ENCODE data around the gene UBL4A. TPM values are rescaled to one million over a fixed set of nuclear protein-coding genes. Genes with fewer than 3 reads are reported as not detected.

Gene UBL4A
- total RNA-seq, 1 donor from 2014 or later = 20.9 TPM

DNA sequence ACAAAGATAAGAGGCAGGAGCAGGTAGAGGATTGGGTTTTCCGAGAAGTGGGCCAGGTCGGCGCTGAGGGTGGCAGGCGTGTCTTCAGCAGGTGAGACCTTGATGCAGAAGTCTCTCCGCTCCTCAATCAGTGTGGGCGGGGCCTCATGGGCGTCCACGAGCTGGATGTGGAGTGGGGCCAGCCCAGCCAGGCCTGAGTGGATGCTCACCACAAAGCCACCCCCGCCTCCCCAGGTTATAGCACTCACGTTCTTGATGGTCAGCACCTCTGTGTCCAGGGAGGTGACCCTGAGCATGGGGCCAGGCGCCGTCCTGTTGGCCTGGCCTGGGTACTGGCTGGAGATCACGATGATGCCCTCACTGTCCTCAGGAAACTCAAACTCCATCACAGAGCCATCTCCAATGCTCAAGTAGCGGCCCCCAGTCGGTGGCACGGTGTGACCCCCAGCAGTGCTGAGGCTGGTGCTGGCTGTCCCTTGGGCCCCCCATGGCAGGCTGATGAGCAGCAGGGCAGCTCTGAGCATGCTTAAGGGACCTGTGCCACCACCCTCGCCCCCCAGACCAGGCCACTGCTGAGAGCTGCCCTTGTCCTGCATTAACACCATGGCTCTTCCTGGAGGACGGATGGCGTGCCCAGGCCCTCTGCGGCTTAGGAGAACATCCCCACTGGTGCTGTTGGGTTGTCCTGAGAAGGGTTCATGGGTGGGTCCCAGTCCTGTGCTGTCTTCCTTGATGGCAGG lies 2.1 kb upstream of the UBL4A start:
- CTCF ChIA-PET = no interaction called here
- POLR2A ChIA-PET = interaction anchor here (1.0 to 2.4 kb wide), 4 partner anchors 9 to 78 kb away, joined by 3 to 18 read pairs (median 8); partner anchors contain the start of genes DNASE1L1, LAGE3, PLXNA3 and TAFAZZIN
- no peak overlapping the region for H3K4me3 Mint-ChIP-seq
- H3K27ac Mint-ChIP-seq = no peak overlapping the region
- H3K36me3 Mint-ChIP-seq (ENCODE audit: low read depth) = peaks cover 7% of the 10 kb centered on the region
- ATAC-seq (ENCODE audit: low read depth) (no peak), DNase-seq (no peak)
- intact Hi-C loops (cut with micrococcal nuclease) = no loop called here
- H3K9me3 Mint-ChIP-seq = no peaks in the 10 kb centered on the region
- no peaks in the 10 kb centered on the region for H3K27me3 Mint-ChIP-seq
- TF ChIP-seq, protein P1, sequence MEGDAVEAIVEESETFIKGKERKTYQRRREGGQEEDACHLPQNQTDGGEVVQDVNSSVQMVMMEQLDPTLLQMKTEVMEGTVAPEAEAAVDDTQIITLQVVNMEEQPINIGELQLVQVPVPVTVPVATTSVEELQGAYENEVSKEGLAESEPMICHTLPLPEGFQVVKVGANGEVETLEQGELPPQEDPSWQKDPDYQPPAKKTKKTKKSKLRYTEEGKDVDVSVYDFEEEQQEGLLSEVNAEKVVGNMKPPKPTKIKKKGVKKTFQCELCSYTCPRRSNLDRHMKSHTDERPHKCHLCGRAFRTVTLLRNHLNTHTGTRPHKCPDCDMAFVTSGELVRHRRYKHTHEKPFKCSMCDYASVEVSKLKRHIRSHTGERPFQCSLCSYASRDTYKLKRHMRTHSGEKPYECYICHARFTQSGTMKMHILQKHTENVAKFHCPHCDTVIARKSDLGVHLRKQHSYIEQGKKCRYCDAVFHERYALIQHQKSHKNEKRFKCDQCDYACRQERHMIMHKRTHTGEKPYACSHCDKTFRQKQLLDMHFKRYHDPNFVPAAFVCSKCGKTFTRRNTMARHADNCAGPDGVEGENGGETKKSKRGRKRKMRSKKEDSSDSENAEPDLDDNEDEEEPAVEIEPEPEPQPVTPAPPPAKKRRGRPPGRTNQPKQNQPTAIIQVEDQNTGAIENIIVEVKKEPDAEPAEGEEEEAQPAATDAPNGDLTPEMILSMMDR (IDR thresholded peaks at IDR 0.05) = no peak
- H3K4me1 Mint-ChIP-seq = peaks cover 12% of the 10 kb centered on the region

DNA sequence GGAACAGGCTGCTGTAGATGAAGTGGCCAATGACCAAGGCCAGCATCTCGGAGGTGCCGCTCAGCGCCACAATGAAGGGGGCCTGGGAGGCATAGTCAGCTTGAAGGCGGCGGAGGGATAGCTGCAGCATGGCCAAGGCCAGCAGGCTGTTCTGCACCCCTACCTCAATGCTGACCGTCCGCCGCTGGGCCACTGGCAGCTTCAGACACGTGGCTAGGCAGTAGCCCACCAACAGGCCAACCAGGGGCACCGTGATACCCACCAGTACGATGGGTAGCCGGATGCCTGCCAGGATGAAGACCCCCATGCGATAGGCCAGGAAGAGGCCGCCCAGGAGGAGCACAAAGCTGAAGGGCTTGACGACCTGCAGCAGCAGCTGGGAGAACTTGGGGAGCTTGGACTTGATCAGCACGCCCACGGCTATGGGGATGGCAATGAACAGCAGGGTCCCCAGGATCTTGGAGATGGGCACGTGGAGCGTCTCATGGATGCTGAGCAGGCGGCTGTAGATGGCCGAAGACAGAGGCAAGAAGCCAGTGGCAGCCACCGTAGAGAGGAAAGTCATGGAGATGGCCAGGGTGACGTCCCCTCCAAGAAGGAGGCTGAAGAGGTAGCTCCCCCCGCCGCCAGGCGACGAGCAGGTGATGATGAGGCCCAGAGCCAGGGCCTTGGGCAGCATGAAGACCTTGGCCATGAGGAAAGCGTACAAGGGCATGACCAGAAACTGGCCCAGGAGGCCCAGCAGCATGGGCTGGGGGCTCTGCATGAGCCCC lies 1.3 kb upstream of the UBL4A start:
- ChIA-PET POLR2A (interaction anchor here (0.8 to 3.4 kb wide), 3 partner anchors 9 to 90 kb away, joined by 3 to 26 read pairs (median 3); partner anchors contain the start of genes LAGE3 and RPL10), CTCF (no interaction called here)
- H3K4me1 Mint-ChIP-seq = peaks cover 13% of the 10 kb centered on the region
- ATAC-seq (ENCODE audit: low read depth) = no peak
- no peak overlapping the region for H3K27ac Mint-ChIP-seq
- TF ChIP-seq, protein P1 (IDR thresholded peaks at IDR 0.05) = no peak
- intact Hi-C loops (cut with micrococcal nuclease) = no loop called here
- no peaks in the 10 kb centered on the region for H3K9me3 Mint-ChIP-seq
- H3K36me3 Mint-ChIP-seq (ENCODE audit: low read depth) = peaks cover 10% of the 10 kb centered on the region
- no peak for DNase-seq
- H3K4me3 Mint-ChIP-seq = no peak overlapping the region
- no peaks in the 10 kb centered on the region for H3K27me3 Mint-ChIP-seq

DNA sequence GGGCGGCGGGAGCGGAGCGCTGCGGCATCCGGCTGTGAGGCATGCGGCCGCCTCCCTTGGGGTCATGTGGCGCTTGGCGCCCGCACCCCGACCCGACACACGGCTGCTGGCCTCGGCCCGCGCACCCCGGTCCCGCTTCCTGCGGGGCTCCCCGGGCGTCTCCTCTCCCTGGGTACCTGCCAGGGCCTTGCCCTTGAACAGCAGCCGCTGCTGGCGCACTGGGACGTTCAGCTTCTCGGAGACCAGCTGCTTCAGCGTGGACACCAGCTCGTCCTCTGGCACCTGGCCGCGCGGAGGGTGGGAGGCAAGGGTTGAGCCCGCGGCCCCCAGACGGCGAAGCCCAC lies 391 bp downstream of the UBL4A start:
- H3K9me3 Mint-ChIP-seq = no peaks in the 10 kb centered on the region
- H3K27me3 Mint-ChIP-seq = no peaks in the 10 kb centered on the region
- H3K36me3 Mint-ChIP-seq (ENCODE audit: low read depth) = peaks cover 10% of the 10 kb centered on the region
- POLR2A ChIA-PET = interaction anchor here (1.1 to 3.4 kb wide), 5 partner anchors 10 to 115 kb away, joined by 3 to 26 read pairs (median 8); partner anchors contain the start of gene RPL10
- no peak for ATAC-seq (ENCODE audit: low read depth)
- TF ChIP-seq, protein P1 (IDR thresholded peaks at IDR 0.05) = no peak
- peak overlapping the region; percentile 46 for H3K4me3 Mint-ChIP-seq
- H3K4me1 Mint-ChIP-seq = peaks cover 20% of the 10 kb centered on the region
- CTCF ChIA-PET = interaction anchor here (1.0 kb wide), 1 partner anchor 113 kb away, joined by 4 read pairs; no protein-coding TSS in a partner anchor
- H3K27ac Mint-ChIP-seq = no peak overlapping the region
- peak; percentile 30 for DNase-seq
- intact Hi-C loops (cut with micrococcal nuclease) = loop anchor here (1.0 kb wide), 1 partner anchor 30 kb away; the partner anchor contains the start of gene FAM3A

DNA sequence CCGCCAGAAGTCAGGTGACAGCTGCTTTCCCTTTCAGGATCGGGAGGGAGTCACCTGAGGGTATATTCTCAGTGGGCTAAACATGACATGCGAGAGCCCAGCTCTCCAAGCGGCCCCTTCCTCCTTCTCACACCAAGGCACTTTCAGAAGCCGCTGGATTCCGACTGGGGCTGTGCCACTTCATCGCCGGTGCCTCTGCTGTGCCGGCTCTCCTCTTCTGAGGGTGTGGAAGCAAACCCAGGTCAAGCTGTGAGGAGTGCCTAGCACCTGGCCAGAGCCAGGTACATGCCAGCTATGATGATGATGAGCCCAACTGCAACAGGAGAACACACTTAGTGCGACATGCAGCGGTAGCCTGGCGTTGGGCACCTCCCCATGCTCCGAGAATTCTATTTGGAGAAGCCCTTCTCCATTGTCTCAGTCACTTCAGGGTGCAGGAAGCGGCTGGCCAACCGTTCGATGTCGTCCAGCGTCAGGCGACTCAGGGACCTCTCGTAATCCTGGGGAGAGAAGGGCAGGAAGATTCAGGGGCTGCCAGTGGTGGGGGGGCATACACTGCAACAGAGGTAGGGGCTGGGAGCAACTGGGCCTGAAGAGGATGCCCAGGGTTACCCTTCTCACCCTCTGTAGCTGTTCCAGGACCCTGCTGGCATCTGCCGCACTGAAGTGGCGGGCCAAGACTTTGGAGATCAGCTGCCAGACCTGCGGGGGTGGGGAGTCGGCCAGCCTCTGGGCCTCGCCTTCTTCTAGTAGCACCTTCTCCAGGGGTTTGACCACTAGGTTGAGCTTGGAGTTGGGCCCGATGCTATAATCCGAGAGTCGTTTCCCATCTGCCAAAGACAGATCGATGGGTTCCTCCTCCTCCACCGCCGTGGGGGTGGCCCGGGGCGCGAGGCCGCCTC lies 1.0 kb downstream of the UBL4A start:
- CTCF ChIA-PET = interaction anchor here (1.0 kb wide), 1 partner anchor 112 kb away, joined by 4 read pairs; no protein-coding TSS in a partner anchor
- intact Hi-C loops (cut with micrococcal nuclease) = loop anchor here (1.0 kb wide), 1 partner anchor 31 kb away; the partner anchor contains the start of gene FAM3A

More for the DNA sequence above, 1.0 kb downstream of the UBL4A start:
- POLR2A ChIA-PET = interaction anchor here (1.3 to 3.4 kb wide), 3 partner anchors 28 to 87 kb away, joined by 3 to 26 read pairs (median 8); partner anchors contain the start of gene RPL10
- Mint-ChIP-seq H3K36me3 (ENCODE audit: low read depth) (peaks cover 10% of the 10 kb centered on the region), H3K27me3 (no peaks in the 10 kb centered on the region), H3K27ac (no peak overlapping the region), H3K4me3 (peak overlapping the region; percentile 73), H3K9me3 (no peaks in the 10 kb centered on the region), H3K4me1 (peaks cover 22% of the 10 kb centered on the region)
- ATAC-seq (ENCODE audit: low read depth) (no peak), DNase-seq (no peak)
- TF ChIP-seq, protein P1 (IDR thresholded peaks at IDR 0.05) = no peak
